Measurements from ENCODE around the gene DHRS11. TPM values are rescaled to one million over a fixed set of nuclear protein-coding genes. Genes with fewer than 3 reads are reported as not detected.

The DHRS11 gene
- total RNA-seq, 1 experiment from 2014 or later: 11.8 TPM

- BruUV-seq (replicated peaks): no TSS peak
- TF ChIP-seq SIN3A (IDR thresholded peaks at IDR 0.05; ENCODE audit: borderline replicate concordance, insufficient read depth, low read depth, low read length) (no peak), REST (IDR thresholded peaks at IDR 0.05; ENCODE audit: insufficient read depth in 1 of 2, low read depth in 2 of 2, low read length in 1 of 2) (no peak), CTCF (IDR thresholded peaks at IDR 0.05) (no peak), TCF7L2 (IDR thresholded peaks at IDR 0.05; ENCODE audit: low read depth, low read length) (no peak), POLR2AphosphoS5 (IDR thresholded peaks at IDR 0.05; ENCODE audit: low read depth, low read length) (no peak)
- ChIA-PET CTCF (no interaction called here), POLR2A (no interaction called here)
- in situ Hi-C loops (cut with HindIII; ENCODE audit: low pct_unique_long_range_greater_than_20kb, low sequenced_read_pairs): no loop called here
- DNase-seq (ENCODE audit: low read depth, low spot score): no peak
- Histone ChIP-seq H3K9me3 (ENCODE audit: control insufficient read depth, insufficient read depth, low read depth, low read length) (no peaks in the 10 kb centered on the region), H3K4me3 (ENCODE audit: low read depth in 2 of 2, low read length in 2 of 2) (no peak overlapping the region), H3K4me1 (ENCODE audit: control insufficient read depth, insufficient read depth, low read length) (no peaks in the 10 kb centered on the region; the same call in 1 of the 2 replicates), H3K27ac (ENCODE audit: low read length) (no peak overlapping the region), H3K27me3 (ENCODE audit: control insufficient read depth, insufficient read depth, low read length) (no peaks in the 10 kb centered on the region), H3K36me3 (ENCODE audit: control insufficient read depth, insufficient read depth, low read length) (peaks cover 4% of the 10 kb centered on the region; the same call in 1 of the 2 replicates)
- no peak for ATAC-seq
- intact Hi-C loops (cut with micrococcal nuclease; ENCODE audit: unreplicated experiment): no loop called here
These were observed 5.5 kb downstream of the DHRS11 start for GRCh38 chr17:36597226-36597625.

GRCh38 chr17:36597866-36598777 is 6.4 kb downstream of the DHRS11 start:
- TF ChIP-seq TCF7L2 (IDR thresholded peaks at IDR 0.05; ENCODE audit: low read depth, low read length) (no peak), SIN3A (IDR thresholded peaks at IDR 0.05; ENCODE audit: borderline replicate concordance, insufficient read depth, low read depth, low read length) (no peak), POLR2AphosphoS5 (IDR thresholded peaks at IDR 0.05; ENCODE audit: low read depth, low read length) (no peak), CTCF (IDR thresholded peaks at IDR 0.05) (no peak), REST (IDR thresholded peaks at IDR 0.05; ENCODE audit: insufficient read depth in 1 of 2, low read depth in 2 of 2, low read length in 1 of 2) (no peak)
- H3K4me1 ChIP-seq (ENCODE audit: control insufficient read depth, insufficient read depth, low read length): no peaks in the 10 kb centered on the region; the same call in 1 of the 2 replicates
- BruUV-seq (replicated peaks): no TSS peak
- in situ Hi-C loops (cut with HindIII; ENCODE audit: low pct_unique_long_range_greater_than_20kb, low sequenced_read_pairs) (no loop called here), intact Hi-C loops (cut with micrococcal nuclease; ENCODE audit: unreplicated experiment) (no loop called here)
- no peak for ATAC-seq
- ChIA-PET POLR2A (no interaction called here), CTCF (no interaction called here)
- peaks cover 4% of the 10 kb centered on the region; the same call in 1 of the 2 replicates for H3K36me3 ChIP-seq (ENCODE audit: control insufficient read depth, insufficient read depth, low read length)
- H3K27ac ChIP-seq (ENCODE audit: low read length): no peak overlapping the region
- no peak overlapping the region for H3K4me3 ChIP-seq (ENCODE audit: low read depth in 2 of 2, low read length in 2 of 2)
- no peaks in the 10 kb centered on the region for H3K9me3 ChIP-seq (ENCODE audit: control insufficient read depth, insufficient read depth, low read depth, low read length)
- DNase-seq (ENCODE audit: low read depth, low spot score): no peak
- no peaks in the 10 kb centered on the region for H3K27me3 ChIP-seq (ENCODE audit: control insufficient read depth, insufficient read depth, low read length)

Measured in Panc1 (cell line).